ENCODE measurements around the gene MAU2.

The MAU2 gene

DNA sequence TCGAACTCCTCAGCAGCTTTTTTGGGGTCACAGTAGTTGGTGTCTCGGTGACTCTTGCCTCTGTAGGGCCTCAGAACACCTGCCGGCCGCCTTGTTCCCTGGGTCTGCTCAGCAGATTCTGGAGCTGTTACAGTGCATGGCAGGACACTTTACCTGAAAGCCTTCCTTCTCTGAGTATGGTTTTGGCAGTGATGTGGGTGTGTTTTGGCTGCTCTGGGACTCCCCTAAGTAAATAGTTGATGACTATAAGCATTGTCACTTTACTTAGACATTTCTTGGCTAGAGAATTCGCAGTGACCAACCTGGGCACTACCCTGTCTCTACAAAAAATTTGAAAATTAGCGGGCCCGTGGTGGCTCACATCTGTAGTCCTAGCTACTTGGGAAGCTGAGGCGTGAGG lies 7.0 kb downstream of the MAU2 start:
- no peak overlapping the region for H3K4me3 ChIP-seq (ENCODE audit: low read length)
- TF ChIP-seq ZNF274 (IDR thresholded peaks at IDR 0.05; ENCODE audit: low read depth, low read length) = no peak

DNA sequence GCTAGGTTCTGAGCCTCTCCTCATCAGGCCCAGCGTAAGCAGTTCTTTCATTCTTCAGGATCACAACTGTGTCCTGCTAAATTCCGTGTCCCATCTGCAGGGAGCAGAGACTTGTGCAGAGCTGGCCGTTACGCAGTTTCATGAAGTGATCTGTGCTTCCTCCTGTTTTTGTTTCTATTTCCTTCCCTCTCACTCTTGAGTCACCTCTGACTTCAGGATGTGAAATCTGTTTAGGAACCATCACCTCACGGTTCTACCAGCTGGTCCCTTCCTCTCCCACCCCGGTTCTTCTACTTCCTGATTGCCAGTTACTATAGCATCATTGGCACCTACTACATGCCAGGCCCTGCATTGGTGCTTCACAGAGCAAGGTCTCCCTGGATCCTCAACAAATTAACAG lies 8.5 kb downstream of the MAU2 start:
- TF ChIP-seq ZNF274 (IDR thresholded peaks at IDR 0.05; ENCODE audit: low read depth, low read length) = no peak

DNA sequence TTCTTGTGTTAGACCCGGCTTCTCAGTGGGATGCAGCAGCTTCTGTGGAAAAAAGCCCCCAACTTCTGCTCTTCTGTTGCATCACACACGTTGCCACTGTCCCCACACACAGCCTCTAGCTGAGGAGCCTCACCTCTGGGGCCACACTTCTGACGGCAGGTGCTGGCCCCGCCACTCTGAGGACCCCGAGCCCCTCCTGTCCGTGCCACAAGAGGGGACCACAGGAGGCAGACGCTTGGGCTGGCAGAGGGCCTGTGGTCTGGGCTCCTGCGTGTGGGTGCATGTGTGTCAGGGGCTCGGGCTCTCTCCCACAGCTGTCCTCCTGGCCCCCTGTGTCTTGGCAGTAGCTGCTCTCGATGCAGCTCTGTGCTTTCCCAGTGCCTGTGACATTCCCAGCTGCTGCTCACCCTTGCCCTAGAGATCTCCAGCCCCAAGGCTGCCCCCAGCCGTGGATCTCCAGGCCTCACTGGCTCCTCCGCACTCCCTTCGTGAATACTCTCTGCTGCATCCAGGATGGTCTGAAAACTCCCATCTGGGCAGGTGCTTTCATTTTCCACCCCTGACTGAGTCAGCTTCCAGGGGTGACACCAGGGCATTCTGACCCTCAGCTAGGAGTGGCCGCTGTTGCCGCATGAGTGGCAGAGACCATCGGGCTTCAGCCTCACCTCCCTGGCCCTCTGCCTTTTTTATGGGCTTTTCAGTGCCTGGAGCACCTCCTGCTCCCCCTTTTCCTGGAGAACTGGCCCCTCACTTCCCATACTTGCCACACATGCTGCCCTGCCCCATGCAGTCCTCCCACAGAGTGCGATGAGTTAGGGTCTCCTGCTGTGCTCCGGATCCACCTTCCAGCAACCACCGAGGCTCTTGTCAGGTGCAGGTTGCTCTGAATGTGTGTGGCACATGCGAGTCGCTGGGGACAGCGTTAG lies 13.7 kb downstream of the MAU2 start:
- no peak for TF ChIP-seq ZNF274 (IDR thresholded peaks at IDR 0.05; ENCODE audit: low read depth, low read length)
- H3K4me3 ChIP-seq (ENCODE audit: low read length) = no peak overlapping the region

More for the DNA sequence above, 8.5 kb downstream of the MAU2 start:
- H3K4me3 ChIP-seq (ENCODE audit: low read length) = no peak overlapping the region

DNA sequence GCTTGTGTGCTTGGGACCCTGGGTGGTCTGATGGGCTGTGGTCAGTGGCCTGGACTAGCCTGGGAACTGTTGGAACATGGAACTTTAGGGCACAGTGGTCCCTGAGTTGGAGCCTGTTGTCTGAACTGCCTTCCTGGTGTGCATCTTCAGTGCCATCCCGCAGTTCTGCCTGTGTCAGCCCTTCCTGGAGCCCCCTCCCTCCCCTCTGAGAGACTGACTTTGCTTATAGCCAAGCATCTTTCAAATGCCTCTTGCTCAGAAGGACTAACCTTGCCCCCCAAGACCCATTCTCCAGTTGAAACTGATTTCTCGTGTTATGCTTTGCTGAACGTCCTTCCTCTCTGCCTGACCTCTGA lies 14.3 kb downstream of the MAU2 start:
- no peak overlapping the region for H3K4me3 ChIP-seq (ENCODE audit: low read length)
- TF ChIP-seq ZNF274 (IDR thresholded peaks at IDR 0.05; ENCODE audit: low read depth, low read length) = no peak

DNA sequence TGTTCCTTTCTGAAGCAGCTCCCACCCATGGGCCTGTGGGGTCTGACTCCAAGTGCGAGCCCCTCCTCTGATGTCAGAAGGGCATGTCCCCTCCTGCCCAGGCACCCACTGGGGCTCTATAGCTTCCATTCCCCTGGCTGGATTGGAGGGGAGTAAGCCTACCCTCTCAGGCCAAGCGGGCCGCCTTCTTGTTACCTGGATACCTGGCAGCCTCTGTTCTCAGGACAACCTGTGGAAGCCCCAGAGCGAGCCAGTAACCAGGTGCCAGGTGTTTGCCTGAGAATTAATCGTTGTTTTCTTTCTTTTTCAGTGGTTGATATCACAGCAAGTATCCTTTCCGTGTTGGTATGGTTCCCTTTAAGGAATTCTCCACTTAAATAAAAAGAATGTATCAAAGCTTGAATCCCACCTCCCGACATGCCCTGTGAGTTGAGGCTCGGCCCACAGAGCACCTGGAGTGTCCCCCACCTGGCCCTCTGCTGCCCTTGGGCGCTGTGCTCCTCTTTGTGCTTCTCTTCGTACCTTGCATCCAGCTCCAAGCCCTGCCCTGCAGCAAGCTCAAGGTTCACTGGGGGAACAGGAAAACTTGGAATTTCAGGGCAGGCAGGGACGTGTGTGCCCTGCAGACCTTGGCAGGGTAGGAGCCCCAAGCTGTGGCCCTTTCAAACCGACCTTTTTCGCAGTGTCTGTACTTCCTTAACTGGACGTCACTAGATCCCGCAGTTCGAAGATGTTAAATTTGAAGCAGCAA lies 15.0 kb downstream of the MAU2 start:
- no peak overlapping the region for H3K4me3 ChIP-seq (ENCODE audit: low read length)

DNA sequence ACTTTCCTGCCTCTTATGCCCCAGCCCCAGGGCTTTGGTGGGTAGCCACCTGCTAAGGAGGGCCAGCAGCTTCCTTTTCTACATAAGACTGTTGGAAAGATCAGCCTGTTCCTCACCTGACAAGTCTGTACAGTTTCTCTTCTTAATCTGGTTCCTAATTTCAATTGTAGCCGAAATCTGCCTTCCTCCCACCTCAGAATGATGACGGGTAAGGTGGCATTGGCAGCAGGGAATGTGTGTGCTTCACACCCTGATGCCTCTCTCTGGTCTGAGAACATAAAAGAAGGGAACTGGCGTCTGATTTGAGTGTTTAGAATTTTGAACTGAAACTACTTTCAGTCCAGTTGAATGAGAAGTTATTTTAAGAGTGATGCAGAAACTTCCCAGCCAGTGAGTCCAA lies 16.0 kb downstream of the MAU2 start:
- no peak for TF ChIP-seq ZNF274 (IDR thresholded peaks at IDR 0.05; ENCODE audit: low read depth, low read length)
- H3K4me3 ChIP-seq (ENCODE audit: low read length) = no peak overlapping the region

More for the DNA sequence above, 15.0 kb downstream of the MAU2 start:
- no peak for TF ChIP-seq ZNF274 (IDR thresholded peaks at IDR 0.05; ENCODE audit: low read depth, low read length)

DNA sequence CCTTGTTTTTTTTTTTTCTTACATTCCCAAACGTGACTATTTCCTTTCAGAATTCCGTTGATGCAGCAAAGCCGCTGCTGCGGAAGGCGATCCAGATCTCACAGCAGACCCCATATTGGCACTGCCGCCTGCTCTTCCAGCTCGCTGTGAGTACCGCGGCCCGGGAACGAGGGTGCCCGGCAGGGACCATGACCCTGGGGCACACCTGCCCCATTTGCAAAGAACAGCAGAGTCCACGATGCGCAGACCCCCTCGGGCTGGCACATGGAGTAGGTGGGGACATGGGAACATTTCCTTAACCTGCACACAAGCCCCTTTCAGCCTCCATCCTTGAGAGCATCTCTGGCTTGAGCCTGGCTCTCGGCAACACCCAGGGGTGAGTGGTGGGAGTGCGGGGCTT lies 16.5 kb downstream of the MAU2 start:
- no peak for TF ChIP-seq ZNF274 (IDR thresholded peaks at IDR 0.05; ENCODE audit: low read depth, low read length)
- H3K4me3 ChIP-seq (ENCODE audit: low read length) = no peak overlapping the region

DNA sequence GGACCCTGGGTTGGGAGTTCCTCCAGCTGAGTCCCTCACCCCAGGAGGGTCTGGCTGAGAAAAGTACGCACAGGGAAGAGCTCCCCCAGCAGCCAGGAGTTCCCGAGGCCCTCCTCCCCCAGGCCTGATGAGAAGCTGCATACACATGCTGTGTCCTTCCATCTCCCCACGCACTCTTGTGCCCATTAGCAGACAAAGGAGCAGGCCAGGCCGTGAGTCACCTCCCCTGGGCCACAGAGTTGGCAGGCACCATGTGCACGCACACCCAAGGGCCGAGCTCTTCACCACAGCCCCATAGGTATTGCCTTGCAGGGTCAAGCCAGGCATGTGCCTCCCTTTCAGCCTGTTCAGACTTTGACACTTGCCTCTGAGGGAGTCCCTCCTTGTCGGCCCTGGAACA lies 17.5 kb downstream of the MAU2 start:
- no peak overlapping the region for H3K4me3 ChIP-seq (ENCODE audit: low read length)
- no peak for TF ChIP-seq ZNF274 (IDR thresholded peaks at IDR 0.05; ENCODE audit: low read depth, low read length)

DNA sequence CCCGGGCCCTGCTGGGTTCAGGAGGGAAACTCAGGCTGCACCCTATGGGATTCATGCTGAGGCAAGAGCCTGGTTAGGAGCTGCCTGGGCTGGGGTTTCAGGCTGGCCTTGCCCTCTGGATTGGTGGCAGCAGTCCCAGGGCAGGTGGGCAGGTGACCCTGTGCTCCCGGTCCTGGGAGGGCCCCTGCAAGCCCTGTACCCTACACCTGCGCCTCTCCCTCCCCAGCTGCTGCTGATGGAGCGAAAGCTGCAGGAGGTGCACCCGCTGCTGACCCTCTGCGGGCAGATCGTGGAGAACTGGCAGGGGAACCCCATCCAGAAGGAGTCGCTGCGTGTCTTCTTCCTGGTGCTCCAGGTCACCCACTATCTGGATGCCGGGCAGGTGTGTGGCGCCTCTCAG lies 20.4 kb downstream of the MAU2 start:
- no peak for TF ChIP-seq ZNF274 (IDR thresholded peaks at IDR 0.05; ENCODE audit: low read depth, low read length)
- H3K4me3 ChIP-seq (ENCODE audit: low read length) = no peak overlapping the region

DNA sequence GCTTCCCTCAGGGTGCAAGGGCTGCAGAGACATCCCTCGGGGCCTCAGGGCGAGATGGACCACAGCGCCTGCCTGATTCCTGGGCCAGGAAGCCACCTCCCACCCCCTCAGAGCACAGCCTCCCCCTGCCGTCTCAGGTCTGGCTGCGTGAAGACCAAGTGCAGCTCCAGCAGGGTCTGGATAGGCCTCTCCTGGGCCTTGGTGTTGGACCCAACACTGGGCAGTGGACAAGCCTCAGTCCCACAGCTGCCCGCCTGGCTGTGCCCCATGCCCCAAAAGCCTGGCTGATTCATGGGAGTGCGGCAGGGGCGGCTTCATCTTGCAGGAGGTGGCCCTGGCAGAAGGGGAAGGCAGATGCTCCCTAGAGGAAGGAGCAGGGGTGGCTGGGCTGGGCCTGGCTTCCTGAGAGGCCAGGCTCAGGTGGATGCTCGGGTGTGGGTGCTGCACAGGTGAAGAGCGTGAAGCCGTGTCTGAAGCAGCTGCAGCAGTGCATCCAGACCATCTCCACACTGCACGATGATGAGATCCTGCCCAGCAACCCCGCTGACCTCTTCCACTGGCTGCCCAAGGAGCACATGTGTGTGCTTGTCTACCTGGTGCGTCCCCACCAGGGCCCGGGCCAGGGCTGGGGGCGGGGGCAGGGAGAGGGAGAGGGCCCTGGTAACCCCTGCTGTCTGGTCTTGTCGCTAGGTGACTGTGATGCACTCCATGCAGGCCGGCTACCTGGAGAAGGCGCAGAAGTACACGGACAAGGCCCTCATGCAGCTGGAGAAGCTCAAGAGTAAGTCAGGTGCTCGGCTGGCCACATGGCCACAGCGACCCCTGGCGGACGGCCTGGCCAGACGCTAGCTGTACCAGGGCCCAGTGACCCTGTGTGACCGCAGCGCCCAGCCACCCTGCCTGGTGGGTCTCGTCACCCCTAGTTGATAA lies 21.7 kb downstream of the MAU2 start:
- H3K4me3 ChIP-seq (ENCODE audit: low read length) = no peak overlapping the region
- no peak for TF ChIP-seq ZNF274 (IDR thresholded peaks at IDR 0.05; ENCODE audit: low read depth, low read length)

DNA sequence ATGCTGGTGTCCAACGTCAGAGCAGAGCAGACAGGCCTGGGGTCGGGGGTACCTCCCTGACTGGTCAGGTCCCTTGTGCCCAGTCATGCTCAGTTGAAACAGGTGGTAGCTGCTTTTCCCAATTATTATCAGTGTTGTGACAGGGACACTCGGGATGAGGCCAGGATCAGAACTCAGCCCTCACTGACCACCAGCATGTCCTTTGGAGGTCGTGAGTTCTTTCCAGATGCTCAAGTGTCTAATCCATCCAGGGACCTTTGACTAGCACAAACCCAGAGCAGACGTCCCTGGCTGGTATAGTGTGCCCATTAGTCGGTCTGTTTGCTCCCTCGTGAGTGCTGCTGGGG lies 22.4 kb downstream of the MAU2 start:
- TF ChIP-seq ZNF274 (IDR thresholded peaks at IDR 0.05; ENCODE audit: low read depth, low read length) = no peak
- H3K4me3 ChIP-seq (ENCODE audit: low read length) = no peak overlapping the region

DNA sequence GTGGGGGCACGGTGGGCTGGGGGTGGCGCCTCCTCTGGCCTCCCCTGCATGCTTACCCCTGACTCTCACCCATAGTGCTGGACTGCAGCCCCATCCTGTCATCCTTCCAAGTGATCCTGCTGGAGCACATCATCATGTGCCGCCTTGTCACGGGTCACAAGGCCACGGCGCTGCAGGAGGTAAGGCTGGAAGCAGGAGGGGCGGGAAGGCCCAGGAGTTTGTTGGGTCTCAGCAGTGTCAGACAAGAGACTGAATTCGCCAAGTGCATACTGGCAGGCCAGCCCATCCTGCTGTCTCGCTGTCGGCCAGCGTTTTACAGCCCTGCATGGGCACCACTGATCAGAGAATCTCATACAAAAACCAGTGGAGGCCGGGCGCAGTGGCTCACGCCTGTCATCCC lies 23.1 kb downstream of the MAU2 start:
- TF ChIP-seq ZNF274 (IDR thresholded peaks at IDR 0.05; ENCODE audit: low read depth, low read length) = no peak
- no peak overlapping the region for H3K4me3 ChIP-seq (ENCODE audit: low read length)

DNA sequence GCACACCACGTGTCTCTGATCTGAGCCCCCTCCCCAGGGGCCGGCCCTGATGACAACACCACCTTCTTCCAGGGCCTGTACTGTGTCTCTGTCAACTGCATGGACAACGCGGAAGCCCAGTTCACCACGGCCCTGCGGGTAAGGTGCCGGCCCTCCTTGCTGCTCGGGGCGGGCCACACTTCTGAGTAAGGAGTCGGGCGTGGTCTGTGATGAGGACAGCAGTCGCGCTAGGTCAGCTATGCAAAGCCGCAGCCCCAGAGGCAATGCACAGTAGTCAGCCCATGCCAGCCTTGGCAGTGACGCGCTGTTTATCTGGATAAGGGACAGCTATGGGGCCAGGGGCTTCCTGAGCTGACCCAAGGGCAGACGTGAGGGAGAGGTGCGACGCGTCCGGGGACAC lies 24.6 kb downstream of the MAU2 start:
- no peak overlapping the region for H3K4me3 ChIP-seq (ENCODE audit: low read length)
- no peak for TF ChIP-seq ZNF274 (IDR thresholded peaks at IDR 0.05; ENCODE audit: low read depth, low read length)

DNA sequence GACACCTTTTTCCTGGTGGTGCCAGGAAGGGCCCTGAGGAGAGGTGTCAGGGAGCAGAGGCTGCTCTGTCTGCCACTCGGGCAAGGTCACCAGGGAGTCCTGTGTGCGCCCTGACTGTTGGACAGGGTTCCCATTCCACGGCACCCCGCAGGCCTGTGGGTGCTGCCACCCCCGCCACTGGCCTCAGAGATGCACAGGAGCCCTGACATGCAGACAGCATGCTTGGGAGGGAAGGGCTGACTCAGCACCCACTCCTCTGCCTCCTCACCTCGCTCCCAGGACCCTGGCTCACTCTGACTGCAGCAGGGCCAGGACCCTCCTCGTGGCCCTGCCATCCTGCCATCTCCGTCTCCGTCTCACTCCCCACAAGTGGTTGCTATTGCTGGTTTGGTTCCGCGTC lies 25.3 kb downstream of the MAU2 start:
- H3K4me3 ChIP-seq (ENCODE audit: low read length) = no peak overlapping the region
- TF ChIP-seq ZNF274 (IDR thresholded peaks at IDR 0.05; ENCODE audit: low read depth, low read length) = no peak

All from GM08714 (cell line).